Keratinocyte (primary cell): ENCODE results near the gene NME5.

Experiments used
- EZH2 ChIP-seq: IDR thresholded peaks from one replicate; pipeline ENCODE4 v1.6.1; 2012; ENCODE audit warnings: inconsistent platforms, mild to moderate bottlenecking, low read length, moderate library complexity
- TF ChIP-seq, protein P1 (sequence below), 3 experiments: IDR thresholded peaks in 1 of 3; conservative IDR thresholded peaks in 1 of 3; optimal IDR thresholded peaks in 1 of 3; 2 replicates in 2 of 3; 3 replicates in 1 of 3; pipeline versions ENCODE3 to v1.5.1; 2011; ENCODE audit warnings: low read length in 3 of 3, mild to moderate bottlenecking in 3 of 3, moderate library complexity in 2 of 3, control low read depth in 1 of 3, inconsistent platforms in 1 of 3; ENCODE audit not compliant: insufficient read depth in 2 of 3; ENCODE audit errors: extremely low read depth in 1 of 3

DNA sequence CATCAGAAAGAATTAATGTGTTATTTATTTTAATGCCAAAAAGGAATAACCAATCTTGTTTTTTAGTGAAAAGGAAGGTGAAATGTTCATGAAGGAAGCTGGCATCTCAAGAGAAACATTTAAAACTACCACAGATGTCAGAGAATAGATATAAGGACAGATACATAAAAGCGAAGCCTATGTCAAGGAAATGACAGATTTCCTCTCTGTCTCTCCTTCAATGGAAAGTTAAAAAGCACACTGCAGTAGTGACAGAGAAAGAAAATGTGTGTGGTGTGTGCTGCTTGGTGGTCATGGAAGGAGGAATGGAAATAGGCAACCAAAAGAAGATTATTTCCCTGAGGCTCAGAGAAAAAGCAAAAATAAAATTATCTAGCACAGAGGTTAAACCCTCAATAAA is 46.2 kb downstream of the NME5 start:
- TF ChIP-seq, protein P1, sequence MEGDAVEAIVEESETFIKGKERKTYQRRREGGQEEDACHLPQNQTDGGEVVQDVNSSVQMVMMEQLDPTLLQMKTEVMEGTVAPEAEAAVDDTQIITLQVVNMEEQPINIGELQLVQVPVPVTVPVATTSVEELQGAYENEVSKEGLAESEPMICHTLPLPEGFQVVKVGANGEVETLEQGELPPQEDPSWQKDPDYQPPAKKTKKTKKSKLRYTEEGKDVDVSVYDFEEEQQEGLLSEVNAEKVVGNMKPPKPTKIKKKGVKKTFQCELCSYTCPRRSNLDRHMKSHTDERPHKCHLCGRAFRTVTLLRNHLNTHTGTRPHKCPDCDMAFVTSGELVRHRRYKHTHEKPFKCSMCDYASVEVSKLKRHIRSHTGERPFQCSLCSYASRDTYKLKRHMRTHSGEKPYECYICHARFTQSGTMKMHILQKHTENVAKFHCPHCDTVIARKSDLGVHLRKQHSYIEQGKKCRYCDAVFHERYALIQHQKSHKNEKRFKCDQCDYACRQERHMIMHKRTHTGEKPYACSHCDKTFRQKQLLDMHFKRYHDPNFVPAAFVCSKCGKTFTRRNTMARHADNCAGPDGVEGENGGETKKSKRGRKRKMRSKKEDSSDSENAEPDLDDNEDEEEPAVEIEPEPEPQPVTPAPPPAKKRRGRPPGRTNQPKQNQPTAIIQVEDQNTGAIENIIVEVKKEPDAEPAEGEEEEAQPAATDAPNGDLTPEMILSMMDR (optimal IDR thresholded peaks at IDR 0.05 in 1 of 3, IDR thresholded peaks at IDR 0.05 in 1 of 3, conservative IDR thresholded peaks at IDR 0.05 in 1 of 3; ENCODE audit: extremely low read depth in 1 of 3, insufficient read depth in 2 of 3, low read length in 3 of 3), result no peak
- TF ChIP-seq EZH2, result no peak
